Measurements from ENCODE around the gene PSME4.
"Not testable (repeated sequence)": the region's sequence is repeated elsewhere in the genome, so short reads cannot be mapped to it uniquely, and the experiment has no call there.

Gene PSME4

DNA sequence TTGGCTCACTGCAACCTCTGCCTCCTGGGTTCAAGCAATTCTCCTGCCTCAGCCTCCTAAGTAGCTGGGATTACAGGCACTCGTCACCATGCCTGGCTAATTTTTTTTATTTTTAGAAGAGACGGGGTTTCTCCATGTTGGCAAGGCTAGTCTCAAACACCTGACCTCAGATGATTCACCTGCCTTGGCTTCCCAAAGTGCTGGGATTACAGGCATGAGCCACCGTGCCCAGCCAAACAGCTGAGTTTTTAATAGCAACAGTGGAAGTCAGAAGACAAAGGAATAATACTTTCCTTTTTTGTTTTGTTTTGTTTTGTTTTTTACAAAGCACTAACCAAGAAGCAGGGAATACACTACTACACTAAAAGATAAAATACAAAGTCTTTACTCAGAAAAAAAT, 127.9 kb downstream of the PSME4 start:
- DNase-seq (ENCODE audit: low spot score), result no peak

DNA sequence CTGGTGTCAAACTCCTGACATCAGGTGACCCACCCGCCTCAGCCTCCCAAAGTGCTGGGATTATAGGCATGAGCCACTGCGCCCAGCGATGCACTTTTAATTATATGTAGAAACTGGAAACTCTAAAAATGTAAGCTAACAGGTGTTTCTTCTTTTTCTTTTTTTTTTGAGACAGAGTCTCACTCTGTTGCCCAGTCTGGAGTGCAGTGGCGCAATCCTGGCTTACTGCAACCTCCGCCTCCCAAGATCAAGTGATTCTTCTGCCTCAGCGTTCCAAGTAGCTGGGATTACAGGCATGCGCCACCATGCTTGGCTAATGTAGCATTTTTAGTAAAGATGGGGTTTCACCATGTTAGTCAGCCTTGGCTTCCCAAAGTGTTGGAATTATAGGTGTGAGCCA, 129.1 kb downstream of the PSME4 start:
- not testable (repeated sequence) for DNase-seq (ENCODE audit: low spot score)

DNA sequence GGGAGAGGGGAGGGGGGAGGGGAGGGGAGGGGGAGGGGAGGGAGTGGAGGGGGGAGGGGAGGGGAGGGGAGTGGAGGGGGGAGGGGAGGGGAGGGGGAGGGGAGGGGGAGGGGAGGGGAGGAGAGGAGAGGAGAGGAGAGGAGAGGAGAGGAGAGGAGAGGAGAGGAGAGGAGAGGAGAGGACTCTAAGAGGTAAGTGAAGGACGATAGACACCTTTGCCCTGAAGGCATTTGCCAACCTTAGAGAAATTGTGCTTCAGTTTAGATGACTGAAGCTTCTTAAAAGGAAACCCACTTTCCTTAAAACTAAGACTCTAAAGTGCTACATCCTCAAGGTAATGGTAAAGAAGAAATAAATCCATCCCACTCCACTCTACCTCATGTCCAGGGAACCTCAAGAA, 130.2 kb downstream of the PSME4 start:
- DNase-seq (ENCODE audit: low spot score), result no peak

DNA sequence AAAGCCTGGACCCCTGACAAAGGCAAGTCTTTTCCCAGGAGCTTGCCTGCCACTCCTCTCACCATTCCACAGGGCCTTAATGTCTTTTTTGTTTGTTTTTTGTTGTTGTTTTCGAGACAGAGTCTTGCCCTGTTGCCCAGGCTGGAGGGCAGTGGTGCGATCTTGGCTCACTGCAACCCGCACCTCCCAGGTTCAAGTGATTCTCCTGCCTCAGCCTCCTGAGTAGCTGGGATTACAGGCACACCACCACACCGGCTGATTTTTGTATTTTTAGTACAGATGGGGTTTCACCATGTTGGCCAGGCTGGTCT, 140.9 kb downstream of the PSME4 start:
- DNase-seq (ENCODE audit: low spot score), result not testable (repeated sequence)

DNA sequence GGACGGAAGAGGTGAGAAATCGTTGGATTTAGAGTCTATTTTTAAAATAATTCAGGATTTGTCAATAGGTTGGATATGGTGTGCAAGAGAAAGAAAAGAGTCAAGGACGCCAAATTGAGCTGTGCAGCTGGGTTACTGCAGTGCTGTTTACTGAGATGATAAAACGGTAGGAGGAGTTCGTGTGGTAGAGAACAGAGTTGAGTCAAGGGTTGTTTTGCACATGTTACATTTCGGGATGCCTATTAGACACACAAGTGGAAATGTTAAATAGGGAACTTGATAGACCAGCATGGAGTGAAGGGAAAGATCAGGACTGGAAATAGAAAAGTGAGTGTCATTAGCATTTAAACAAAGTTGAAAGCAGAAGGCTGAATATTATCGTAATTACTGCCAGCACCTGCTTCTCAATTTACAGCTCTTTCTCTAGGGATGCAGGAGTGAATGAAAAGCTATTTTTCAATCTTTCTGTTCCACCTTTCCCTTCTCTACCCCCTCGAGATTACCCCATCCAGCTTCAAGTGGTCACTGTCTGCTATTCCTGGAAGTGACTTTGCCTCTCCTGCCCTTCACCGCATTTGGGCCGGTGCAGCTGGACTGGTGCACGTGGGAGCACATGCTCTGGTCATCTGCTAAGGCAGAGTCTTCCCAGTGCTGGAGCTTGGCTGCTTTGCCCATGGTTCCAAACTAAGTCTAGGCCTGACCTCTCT, 141.4 kb downstream of the PSME4 start:
- DNase-seq (ENCODE audit: low spot score), result no peak

DNA sequence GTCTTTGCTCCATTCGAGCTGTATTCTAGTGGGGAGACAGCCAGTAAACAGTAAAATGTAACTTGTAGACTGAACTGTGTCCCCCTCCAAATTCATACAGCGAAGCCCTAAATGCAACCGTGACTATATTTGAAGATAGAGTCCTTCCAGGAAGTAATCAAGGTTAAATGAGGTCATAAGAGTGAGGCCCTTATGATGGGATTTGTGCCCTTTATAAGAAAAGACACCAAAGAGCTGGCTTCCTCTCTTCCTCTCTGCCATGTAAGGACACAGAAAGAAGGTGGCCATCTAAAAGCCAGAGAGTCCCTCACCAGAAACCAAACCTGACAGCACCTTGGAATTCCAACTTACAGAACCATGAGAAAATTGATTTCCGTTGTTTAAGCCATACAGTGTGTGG, 142.5 kb downstream of the PSME4 start:
- DNase-seq (ENCODE audit: low spot score), result no peak

DNA sequence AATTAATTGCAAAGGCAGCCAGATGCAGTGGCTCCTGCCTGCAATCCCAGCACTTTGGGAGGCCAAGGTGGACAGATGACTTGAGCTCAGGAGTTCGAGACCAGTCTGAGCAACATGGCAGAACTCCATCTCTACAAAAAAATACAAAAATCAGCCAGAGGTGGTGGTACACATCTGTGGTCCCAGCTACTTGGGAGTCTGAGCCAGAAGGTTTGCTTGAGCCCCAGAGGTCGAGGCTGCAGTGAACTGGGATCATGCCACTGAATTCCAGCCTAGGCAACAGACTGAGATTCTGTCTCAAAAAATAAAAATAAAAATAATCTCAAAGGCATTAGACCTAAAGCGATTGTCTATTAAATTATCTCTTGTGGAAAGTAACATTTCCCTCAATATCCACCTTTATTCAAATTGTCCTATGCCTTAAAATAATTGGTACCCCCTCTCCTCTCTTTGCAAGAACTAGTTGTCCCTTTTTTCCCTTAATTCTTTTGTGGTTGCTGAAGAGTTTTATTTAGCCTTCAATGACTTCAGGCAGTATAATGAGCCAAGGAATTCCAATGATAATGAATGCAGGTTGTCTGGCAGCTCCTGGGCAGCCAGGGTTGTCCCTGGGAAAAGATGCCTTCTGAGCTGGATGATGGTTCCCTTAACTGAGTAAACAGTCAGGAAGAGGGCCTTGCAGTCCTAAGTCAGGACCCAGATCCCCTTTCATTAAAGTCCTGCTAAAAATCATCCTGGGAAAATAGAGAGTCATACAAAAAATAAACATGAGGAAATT, 143.2 kb downstream of the PSME4 start:
- DNase-seq (ENCODE audit: low spot score), result no peak

DNA sequence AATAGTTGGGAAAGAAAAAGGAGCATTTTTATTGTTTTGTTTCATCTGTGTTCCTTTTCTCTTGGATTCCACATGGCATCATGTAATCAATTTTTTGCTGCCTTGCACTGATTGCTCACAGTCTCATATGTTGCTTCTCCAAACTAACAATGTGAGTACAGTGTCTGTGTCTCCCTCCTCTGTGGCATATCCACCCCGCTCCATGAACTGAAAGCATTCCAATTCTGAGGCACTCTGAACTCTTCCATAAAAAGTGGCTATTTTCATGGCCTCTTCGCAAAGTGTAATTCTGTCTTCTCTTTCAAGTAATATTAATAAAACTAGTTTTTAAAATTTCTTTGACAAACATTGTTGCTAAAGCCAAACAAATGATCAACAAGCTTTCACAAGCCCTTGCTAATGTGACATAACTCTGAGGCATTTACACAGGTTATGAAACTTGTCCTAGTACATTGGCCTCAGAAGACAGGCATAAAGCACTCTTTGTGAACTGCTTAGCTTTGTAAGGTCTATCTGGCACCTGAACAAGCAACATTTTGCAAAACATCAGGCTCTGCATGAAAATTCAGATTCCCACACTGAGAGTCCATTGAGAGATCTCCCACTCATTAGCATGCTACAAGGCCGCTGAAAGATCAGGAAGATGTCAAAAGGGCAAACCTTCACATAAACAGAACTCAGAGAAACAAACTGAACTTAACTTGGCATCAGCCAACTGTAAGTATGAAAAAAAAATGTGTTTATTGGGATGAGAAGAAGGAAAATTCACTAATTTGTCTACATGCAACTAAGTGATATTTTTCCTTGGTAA, 144.0 kb downstream of the PSME4 start:
- DNase-seq (ENCODE audit: low spot score), result no peak

DNA sequence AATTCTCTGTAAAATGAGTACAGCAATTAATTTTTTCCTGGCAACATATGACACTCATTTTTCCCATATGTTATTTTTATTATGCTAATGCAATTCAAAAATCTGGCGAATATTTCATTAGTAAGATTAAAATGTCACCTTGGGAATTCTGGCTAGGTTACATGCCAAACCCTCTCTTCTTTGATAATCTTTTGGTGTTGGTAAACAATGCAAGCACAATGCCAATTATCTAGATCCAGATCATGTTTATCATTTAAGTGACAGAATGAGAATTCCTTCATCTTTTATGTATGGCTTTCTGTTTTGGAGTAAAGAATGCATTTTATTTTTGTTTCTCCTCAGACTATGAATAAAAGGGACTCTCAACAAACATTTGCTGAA, 144.8 kb downstream of the PSME4 start:
- no peak for DNase-seq (ENCODE audit: low spot score)

DNA sequence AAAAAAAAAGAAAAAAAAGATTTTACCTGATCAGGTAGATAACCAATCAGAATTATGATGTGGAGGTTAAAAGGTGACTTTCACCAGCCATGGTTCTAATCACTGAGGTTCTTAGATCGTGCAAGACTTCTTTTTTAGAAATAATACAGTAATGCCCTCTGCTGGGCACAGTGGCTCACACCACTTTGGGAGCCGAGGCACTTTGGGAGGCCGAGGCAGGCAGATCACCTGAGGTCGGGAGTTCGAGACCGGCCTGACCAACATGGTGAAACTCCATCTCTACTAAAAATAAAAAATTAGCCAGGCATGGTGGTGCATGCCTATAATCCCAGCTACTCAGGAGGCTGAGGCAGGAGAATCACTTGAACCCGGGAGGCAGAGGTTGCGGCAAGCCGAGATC, 147.2 kb downstream of the PSME4 start:
- not testable (repeated sequence) for DNase-seq (ENCODE audit: low spot score)

DNA sequence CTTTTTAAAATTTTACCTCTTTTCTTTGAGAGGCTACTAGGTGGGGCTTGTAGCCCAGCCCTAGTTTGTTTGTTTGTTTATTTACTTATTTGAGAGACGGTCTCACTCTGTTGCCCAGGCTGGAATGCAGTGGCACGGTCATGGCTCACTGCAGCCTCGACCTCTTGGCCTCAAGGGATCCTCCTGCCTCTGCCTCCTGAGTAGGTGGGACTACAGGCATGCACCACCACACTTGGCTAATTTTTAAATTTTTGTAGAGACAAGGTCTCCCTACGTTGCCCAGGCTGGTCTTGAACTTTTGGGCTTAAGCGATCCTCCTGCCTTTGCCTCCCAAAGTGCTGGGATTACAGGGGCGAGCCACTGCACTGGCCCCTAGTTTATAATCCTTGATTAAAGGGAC, 149.0 kb downstream of the PSME4 start:
- DNase-seq (ENCODE audit: low spot score), result no peak

DNA sequence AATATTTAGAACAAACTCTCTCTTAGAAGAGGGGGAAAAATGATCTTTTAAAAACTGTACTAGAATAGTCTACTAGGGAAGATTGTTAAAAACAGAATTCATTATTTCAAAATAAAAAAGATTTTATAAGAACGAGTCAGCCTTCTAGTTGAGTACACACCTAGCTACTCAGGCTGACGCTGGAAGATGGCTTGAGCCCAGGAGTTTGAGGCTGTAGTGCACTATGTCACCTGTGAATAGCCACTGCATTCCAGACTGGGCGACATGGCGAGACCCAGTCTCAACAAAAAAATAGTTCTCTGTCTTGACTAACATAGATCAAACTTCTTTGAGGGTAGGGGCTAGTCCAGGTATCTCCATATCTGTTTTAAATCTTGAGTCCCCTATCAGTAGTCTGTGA, 150.1 kb downstream of the PSME4 start:
- DNase-seq (ENCODE audit: low spot score), result no peak

DNA sequence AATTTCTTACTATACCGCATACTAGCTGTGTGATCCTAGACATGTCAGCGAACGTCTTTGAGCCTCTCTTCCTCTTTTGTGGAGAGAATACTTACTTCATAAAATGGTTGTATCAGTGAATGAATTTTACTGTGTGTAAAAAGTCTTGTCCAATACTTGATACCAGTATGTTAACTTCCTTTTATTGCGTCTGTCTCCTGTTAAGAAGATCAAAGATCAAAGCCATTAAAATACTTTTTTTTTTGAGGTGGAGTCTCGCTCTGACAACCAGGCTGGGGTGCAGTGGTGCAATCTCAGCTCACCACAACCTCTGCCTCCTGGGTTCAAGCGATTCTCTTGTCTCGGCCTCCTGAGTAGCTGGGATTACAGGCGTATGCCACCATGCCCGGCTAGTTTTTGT, 150.7 kb downstream of the PSME4 start:
- DNase-seq (ENCODE audit: low spot score), result no peak

DNA sequence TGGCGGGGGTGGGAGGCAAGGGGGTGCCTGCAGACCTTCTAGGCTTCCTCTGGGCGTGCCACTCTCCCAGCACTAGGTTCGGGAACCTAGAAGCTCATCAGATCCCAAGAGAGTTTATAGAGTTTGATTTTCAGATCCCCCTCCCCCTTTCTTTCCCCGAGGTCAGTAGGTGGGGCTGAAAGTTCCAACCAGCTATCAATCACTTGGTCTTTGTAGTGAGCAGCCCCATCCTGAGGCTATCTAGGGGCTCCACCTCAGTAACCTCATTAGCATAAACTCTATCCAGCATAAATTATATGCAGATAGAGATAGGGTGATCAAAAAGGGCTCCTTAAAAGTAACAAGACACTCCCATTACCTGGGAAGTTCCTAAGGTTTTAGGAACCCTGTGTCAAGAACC, 151.2 kb downstream of the PSME4 start:
- no peak for DNase-seq (ENCODE audit: low spot score)

DNA sequence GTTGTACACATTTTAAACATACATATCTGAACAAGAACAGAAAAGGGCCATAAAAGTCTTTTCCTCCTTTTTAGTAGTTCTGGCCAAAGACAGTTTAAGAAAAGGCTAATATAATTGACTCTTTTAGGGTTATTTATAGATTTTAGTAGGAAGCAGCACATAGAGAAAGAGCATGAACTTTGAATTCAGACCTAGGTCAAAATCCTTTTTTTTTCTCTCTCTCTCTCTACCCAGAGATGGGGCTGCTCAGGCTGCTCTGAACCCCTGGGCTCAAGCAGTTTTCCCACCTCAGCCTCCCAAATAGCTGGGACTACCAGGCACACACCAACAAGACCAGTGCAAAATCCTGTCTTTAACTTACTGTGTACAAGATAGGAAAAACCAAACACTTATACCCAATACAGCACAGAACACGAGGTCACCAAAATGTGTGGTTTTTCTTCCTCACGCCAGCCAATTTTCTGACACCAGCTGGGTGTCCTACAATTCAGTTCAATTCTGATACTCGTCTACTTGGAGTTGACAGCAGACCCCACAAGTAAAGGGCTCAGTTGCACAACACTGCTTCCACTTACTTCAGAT, 151.8 kb downstream of the PSME4 start:
- DNase-seq (ENCODE audit: low spot score), result no peak
